Keratinocyte (primary cell): ENCODE results near the gene ZC3H4. TPM values are rescaled to one million over a fixed set of nuclear protein-coding genes. Genes with fewer than 3 reads are reported as not detected.

Experiments
- DNase-seq: peaks from one replicate; pipeline ENCODE4 v3.0.0-alpha.2; 2011; ENCODE audit warnings: low read depth, missing footprints, low spot score
- FAIRE-seq: peaks from 2 replicates; lab custom pipeline; 2011; peaks lifted over from hg19 to GRCh38; lab: Jason Lieb, UNC
- H2AFZ ChIP-seq: 2 replicates; pipeline ENCODE4 v1.6.0; 2012; ENCODE audit warnings: low read length, control low read depth, inconsistent platforms; ENCODE audit not compliant: control insufficient read depth
- H3K27ac ChIP-seq: 2 replicates; pipeline ENCODE4 v1.5.1; 2011; ENCODE audit warnings: low read length; ENCODE audit not compliant: control insufficient read depth, insufficient read depth
- H3K27me3 ChIP-seq: 3 replicates; pipeline ENCODE4 v1.6.0; 2011; ENCODE audit warnings: low read length; ENCODE audit not compliant: control insufficient read depth, insufficient read depth; ENCODE audit errors: extremely low read depth
- H3K36me3 ChIP-seq, 2 experiments: 2 replicates in 1 of 2; 3 replicates in 1 of 2; pipeline ENCODE4 v1.5.1; 2011; ENCODE audit warnings: low read length in 2 of 2, mild to moderate bottlenecking in 1 of 2; ENCODE audit not compliant: control insufficient read depth in 2 of 2, insufficient read depth in 2 of 2; ENCODE audit errors: extremely low read depth in 1 of 2
- H3K4me1 ChIP-seq: 3 replicates; pipeline ENCODE4 v1.5.1; 2011; ENCODE audit warnings: low read length; ENCODE audit not compliant: control insufficient read depth, insufficient read depth; ENCODE audit errors: extremely low read depth
- H3K4me2 ChIP-seq: 3 replicates; pipeline ENCODE4 v1.6.0; 2011; ENCODE audit warnings: low read depth, low read length; ENCODE audit not compliant: control insufficient read depth, insufficient read depth; ENCODE audit errors: extremely low read depth
- H3K4me3 ChIP-seq, 3 experiments: fragments of 200-600 bp in 1 of 3; sonication (generic) in 1 of 3; 2 replicates in 2 of 3; 3 replicates in 1 of 3; pipeline ENCODE4 v1.5.1; 2011 to 2016; ENCODE audit warnings: low read length in 3 of 3, mild to moderate bottlenecking in 3 of 3, control low read depth in 2 of 3, inconsistent platforms in 1 of 3, low read depth in 1 of 3, mixed read lengths in 1 of 3, mixed run types in 1 of 3, moderate library complexity in 1 of 3; ENCODE audit not compliant: control insufficient read depth in 2 of 3, insufficient read depth in 2 of 3; ENCODE audit errors: extremely low read depth in 1 of 3
- H3K79me2 ChIP-seq: 2 replicates; pipeline ENCODE4 v1.6.0; 2012; ENCODE audit warnings: low read length; ENCODE audit not compliant: control insufficient read depth, insufficient read depth
- H3K9ac ChIP-seq: 3 replicates; pipeline ENCODE4 v1.6.0; 2011; ENCODE audit warnings: low read length; ENCODE audit not compliant: control insufficient read depth, insufficient read depth; ENCODE audit errors: extremely low read depth
- H3K9me1 ChIP-seq: 3 replicates; pipeline ENCODE4 v1.6.0; 2011; ENCODE audit warnings: low read length; ENCODE audit not compliant: control insufficient read depth, insufficient read depth; ENCODE audit errors: extremely low read depth
- H3K9me3 ChIP-seq: 2 replicates; pipeline ENCODE4 v1.5.1; 2012; ENCODE audit warnings: low read depth, low read length; ENCODE audit not compliant: control insufficient read depth
- H4K20me1 ChIP-seq: 3 replicates; pipeline ENCODE4 v1.6.0; 2011; ENCODE audit warnings: low read length; ENCODE audit not compliant: control insufficient read depth, insufficient read depth; ENCODE audit errors: extremely low read depth
- CTCF ChIP-seq, 3 experiments: IDR thresholded peaks in 1 of 3; conservative IDR thresholded peaks in 1 of 3; optimal IDR thresholded peaks in 1 of 3; 2 replicates in 2 of 3; 3 replicates in 1 of 3; pipeline versions ENCODE3 to v1.5.1; 2011; ENCODE audit warnings: low read length in 3 of 3, mild to moderate bottlenecking in 3 of 3, moderate library complexity in 2 of 3, control low read depth in 1 of 3, inconsistent platforms in 1 of 3; ENCODE audit not compliant: insufficient read depth in 2 of 3; ENCODE audit errors: extremely low read depth in 1 of 3
- EZH2 ChIP-seq: IDR thresholded peaks from one replicate; pipeline ENCODE4 v1.6.1; 2012; ENCODE audit warnings: inconsistent platforms, mild to moderate bottlenecking, low read length, moderate library complexity
- dilution Hi-C: fragments of 300-500 bp; cut with MboI; formaldehyde crosslinking; loops from one replicate; pipeline ENCODE4 v1.7.0; 2020; ENCODE audit warnings: low sequenced_read_pairs; ENCODE audit not compliant: extremely low pct_ligation_motif_present
- polyA plus RNA-seq, 5 experiments: library from polyadenylated mRNA; depleted of rRNA in 3 of 5; stranded (reverse) in 3 of 5; stranded (forward) in 1 of 5; unstranded in 1 of 5; fragments of >200 nt; gene quantifications; 1 replicate in 1 of 5; 2 replicates in 3 of 5; 3 replicates in 1 of 5; pipeline versions ENCODE4 v1.2.1 to v1.2.3, GENCODE V29; 2011 to 2012; ENCODE audit warnings: missing spikeins in 2 of 5, low read depth in 1 of 5, low replicate concordance in 1 of 5

Gene ZC3H4
- polyA plus RNA-seq, 1 donor (not counting 4 experiments of a cell fraction or from before 2014, with no cell fraction given), result 5.6 TPM

- Histone ChIP-seq H3K9me1 (no peaks in the 10 kb centered on the region), H3K4me3 (peak overlapping the region; percentile 42 to 77 (median 70)), H3K4me1 (peaks cover 14% of the 10 kb centered on the region), H3K36me3 (no peaks in the 10 kb centered on the region), H3K79me2 (no peaks in the 10 kb centered on the region), H4K20me1 (no peaks in the 10 kb centered on the region), H3K27me3 (no peaks in the 10 kb centered on the region), H3K9me3 (no peaks in the 10 kb centered on the region), H3K9ac (peak overlapping the region; percentile 62), H3K27ac (peak overlapping the region; percentile 39), H3K4me2 (peak overlapping the region; percentile 97), H2AFZ (peak overlapping the region; percentile 84)
- dilution Hi-C loops, result no loop called here
- DNase-seq (no peak), FAIRE-seq (peak; percentile 26)
- TF ChIP-seq EZH2 (no peak), CTCF (optimal IDR thresholded peaks at IDR 0.05 in 1 of 3, IDR thresholded peaks at IDR 0.05 in 1 of 3, conservative IDR thresholded peaks at IDR 0.05 in 1 of 3; ENCODE audit: extremely low read depth in 1 of 3, insufficient read depth in 2 of 3, low read length in 3 of 3) (no peak)
These were observed 77.4 kb downstream of the ZC3H4 start for GRCh38 chr19:47036097-47036651.

GRCh38 chr19:47035127-47036096, 78.2 kb downstream of the ZC3H4 start:
- H3K4me1 ChIP-seq, result peaks cover 14% of the 10 kb centered on the region
- no peaks in the 10 kb centered on the region for H3K79me2 ChIP-seq
- peak overlapping the region; percentile 91 for H3K27ac ChIP-seq
- no peaks in the 10 kb centered on the region for H3K27me3 ChIP-seq
- FAIRE-seq, result peak; percentile 76
- H2AFZ ChIP-seq, result peak overlapping the region; percentile 94
- H3K4me3 ChIP-seq, result peak overlapping the region; percentile 42 to 77 (median 77)
- peak overlapping the region; percentile 97 for H3K4me2 ChIP-seq
- peak; percentile 88 for DNase-seq
- dilution Hi-C loops, result no loop called here
- H3K36me3 ChIP-seq, result no peaks in the 10 kb centered on the region
- H4K20me1 ChIP-seq, result no peaks in the 10 kb centered on the region
- H3K9me1 ChIP-seq, result no peaks in the 10 kb centered on the region
- no peaks in the 10 kb centered on the region for H3K9me3 ChIP-seq
- peak overlapping the region; percentile 81 for H3K9ac ChIP-seq
- TF ChIP-seq EZH2 (no peak), CTCF (optimal IDR thresholded peaks at IDR 0.05 in 1 of 3, IDR thresholded peaks at IDR 0.05 in 1 of 3, conservative IDR thresholded peaks at IDR 0.05 in 1 of 3; ENCODE audit: extremely low read depth in 1 of 3, insufficient read depth in 2 of 3, low read length in 3 of 3) (peak; percentile 91 to 97 (median 96))
